Thyroid gland (tissue), 4 donors: Measurements from ENCODE around the gene C19orf85.

ENCODE experiments used
- POLR2A ChIP-seq, 2 donors: fragments of 450-650 bp; IDR thresholded peaks; one replicate each; pipeline ENCODE4 v1.6.1; 2017; ENCODE audit warnings: antibody characterized with exemption in 2 of 2, mild to moderate bottlenecking in 2 of 2, moderate library complexity in 1 of 2
- TF ChIP-seq, protein P1 (sequence below), 6 experiments: fragments of 200-600 bp in 3 of 6; fragments of 450-650 bp in 3 of 6; sonication (generic) in 3 of 6; IDR thresholded peaks; one replicate each; pipeline ENCODE4 v1.5.1; 2016 to 2019; ENCODE audit warnings: antibody characterized with exemption in 6 of 6, mild to moderate bottlenecking in 2 of 6, inconsistent platforms in 1 of 6, moderate library complexity in 1 of 6

DNA sequence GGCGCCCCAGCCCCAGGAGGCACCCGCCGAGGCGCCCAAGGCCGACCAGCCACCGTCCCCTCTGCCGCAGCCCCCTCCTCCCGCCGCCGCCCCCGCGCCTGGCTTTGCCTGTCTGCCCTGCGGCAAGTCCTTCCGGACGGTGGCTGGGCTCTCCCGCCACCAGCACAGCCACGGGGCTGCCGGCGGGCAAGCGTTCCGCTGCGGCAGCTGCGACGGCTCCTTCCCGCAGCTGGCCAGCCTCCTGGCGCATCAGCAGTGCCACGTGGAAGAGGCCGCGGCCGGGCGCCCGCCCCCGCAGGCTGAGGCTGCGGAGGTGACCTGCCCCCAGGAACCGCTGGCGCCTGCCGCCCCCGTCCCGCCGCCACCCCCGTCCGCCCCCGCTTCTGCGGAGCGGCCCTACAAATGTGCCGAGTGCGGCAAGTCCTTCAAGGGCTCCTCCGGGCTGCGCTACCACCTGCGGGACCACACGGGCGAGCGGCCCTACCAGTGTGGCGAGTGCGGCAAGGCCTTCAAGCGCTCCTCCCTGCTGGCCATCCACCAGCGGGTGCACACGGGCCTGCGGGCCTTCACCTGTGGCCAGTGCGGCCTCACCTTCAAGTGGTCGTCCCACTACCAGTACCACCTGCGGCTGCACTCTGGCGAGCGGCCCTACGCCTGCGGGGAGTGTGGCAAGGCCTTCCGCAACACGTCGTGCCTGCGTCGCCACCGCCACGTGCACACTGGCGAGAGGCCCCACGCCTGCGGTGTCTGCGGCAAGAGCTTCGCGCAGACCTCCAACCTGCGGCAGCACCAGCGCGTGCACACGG is 17.8 kb upstream of the C19orf85 start:
- TF ChIP-seq, protein P1, sequence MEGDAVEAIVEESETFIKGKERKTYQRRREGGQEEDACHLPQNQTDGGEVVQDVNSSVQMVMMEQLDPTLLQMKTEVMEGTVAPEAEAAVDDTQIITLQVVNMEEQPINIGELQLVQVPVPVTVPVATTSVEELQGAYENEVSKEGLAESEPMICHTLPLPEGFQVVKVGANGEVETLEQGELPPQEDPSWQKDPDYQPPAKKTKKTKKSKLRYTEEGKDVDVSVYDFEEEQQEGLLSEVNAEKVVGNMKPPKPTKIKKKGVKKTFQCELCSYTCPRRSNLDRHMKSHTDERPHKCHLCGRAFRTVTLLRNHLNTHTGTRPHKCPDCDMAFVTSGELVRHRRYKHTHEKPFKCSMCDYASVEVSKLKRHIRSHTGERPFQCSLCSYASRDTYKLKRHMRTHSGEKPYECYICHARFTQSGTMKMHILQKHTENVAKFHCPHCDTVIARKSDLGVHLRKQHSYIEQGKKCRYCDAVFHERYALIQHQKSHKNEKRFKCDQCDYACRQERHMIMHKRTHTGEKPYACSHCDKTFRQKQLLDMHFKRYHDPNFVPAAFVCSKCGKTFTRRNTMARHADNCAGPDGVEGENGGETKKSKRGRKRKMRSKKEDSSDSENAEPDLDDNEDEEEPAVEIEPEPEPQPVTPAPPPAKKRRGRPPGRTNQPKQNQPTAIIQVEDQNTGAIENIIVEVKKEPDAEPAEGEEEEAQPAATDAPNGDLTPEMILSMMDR (IDR thresholded peaks at IDR 0.05), result no peak
- no peak for TF ChIP-seq POLR2A (IDR thresholded peaks at IDR 0.05)
